Measurements from ENCODE around the gene COL11A2.
"Not testable (repeated sequence)": the region's sequence is repeated elsewhere in the genome, so short reads cannot be mapped to it uniquely, and the experiment has no call there.

Gene COL11A2

GRCh38 chr6:33192105-33192646, at the start of gene COL11A2:
TSS of gene COL11A2 (minus strand) at chr6:33192467. CDS start at chr6:33192240, 227 bp downstream.
- no peak for DNase-seq

- no peak for DNase-seq
Observed at GRCh38 chr6:33241968-33242367, 49.7 kb upstream of the COL11A2 start.

GRCh38 chr6:33237741-33238140, 45.5 kb upstream of the COL11A2 start:
- DNase-seq, result no peak

DNA sequence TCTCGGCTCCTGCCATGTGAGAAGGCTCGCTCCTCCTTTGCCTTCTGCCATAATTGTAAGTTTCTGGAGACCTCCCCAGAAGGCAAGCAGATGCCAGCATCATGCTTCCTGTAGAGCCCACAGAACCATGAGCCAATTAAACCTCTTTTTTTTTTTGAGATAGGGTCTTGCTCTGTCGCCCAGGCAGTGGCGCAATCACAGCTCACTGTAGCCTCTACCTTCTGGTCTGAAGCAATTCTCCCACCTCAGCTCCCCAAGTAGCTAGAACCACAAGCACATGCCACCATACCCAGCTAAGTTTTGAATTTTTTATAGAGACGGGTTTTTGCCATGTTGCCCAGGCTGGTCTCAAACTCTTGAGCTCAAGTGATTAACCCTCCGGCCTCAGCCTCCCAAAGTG, 44.6 kb upstream of the COL11A2 start:
- DNase-seq, result no peak

- no peak for DNase-seq
Observed at GRCh38 chr6:33236328-33236727, 44.1 kb upstream of the COL11A2 start.

GRCh38 chr6:33235221-33235634, 43.0 kb upstream of the COL11A2 start:
- no peak for DNase-seq

DNA sequence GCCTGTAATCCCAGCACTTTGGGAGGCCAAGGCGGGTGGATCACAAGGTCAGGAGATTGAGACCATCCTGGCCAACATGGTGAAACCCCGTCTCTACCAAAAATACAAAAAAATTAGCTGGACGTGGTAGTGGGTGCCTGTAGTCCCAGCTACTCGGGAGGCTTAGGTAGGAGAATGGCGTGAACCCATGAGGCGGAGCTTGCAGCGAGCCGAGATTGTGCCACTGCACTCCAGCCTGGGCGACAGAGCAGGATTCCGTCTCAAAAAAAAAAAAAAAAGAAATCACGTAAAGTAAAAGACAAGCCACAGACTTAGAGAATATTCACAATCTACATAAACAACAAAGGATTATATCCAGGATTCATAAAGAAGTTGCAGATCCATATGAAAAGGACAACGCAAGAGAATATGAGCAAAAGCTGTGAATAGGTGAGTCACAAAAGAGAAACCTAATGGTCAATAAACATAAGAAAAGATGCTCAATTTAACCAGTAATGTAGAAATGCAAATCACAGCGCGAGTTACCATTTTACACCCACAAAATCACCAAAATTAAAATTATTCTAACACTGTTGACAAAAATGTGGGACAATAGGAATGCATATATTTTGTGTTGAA, 34.3 kb upstream of the COL11A2 start:
- DNase-seq, result not testable (repeated sequence)

GRCh38 chr6:33217681-33218080, 25.4 kb upstream of the COL11A2 start:
- no peak for DNase-seq

- DNase-seq, result no peak
Observed at GRCh38 chr6:33217246-33217645, 25.0 kb upstream of the COL11A2 start.

- no peak for DNase-seq
Observed at GRCh38 chr6:33216117-33216649, 23.9 kb upstream of the COL11A2 start.

- DNase-seq, result no peak
Observed at GRCh38 chr6:33215271-33216116, 23.2 kb upstream of the COL11A2 start.

GRCh38 chr6:33213989-33214335, 21.7 kb upstream of the COL11A2 start:
- no peak for DNase-seq

DNA sequence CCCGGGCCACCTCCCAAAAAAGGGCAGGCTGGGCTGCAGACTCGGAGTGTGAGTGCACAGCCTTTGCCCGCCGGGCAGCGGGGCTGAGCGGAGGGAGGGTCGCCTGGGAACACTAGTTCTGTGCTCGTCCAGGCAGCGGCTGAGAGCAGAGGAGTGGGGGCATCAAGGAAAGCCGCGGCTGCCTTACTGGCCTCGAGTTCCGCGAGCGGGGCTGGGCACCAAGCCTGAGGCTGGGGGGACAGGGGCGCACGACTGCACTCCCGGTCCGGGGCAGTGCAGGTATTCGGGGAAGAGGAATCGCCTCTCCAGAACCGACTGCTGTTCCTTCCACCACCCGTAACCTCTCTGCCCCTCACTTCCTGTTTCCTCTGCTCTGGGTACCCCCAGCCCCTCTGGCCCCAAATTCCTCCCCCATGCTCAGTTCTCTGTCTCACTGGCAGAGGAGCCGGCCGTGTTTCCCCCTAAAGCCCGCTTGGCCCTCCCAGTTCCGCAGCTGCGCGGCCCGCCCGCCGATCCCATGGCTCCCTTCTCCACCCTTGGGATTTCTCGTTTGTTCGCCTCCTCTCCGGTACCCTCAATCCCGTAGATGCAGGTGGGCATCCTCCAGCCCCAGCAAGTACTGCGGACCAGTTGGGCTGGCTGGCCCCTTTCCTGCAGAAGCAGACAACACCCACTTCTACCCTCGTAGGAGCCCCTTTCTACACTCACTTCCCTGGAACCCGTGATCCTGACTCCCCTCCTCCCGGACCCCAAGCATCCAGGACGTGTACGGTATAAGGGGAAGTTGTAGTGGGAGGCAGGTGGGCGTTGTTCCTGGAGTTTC, 21.1 kb upstream of the COL11A2 start:
- no peak for DNase-seq

GRCh38 chr6:33212857-33213165, 20.5 kb upstream of the COL11A2 start:
- no peak for DNase-seq

DNA sequence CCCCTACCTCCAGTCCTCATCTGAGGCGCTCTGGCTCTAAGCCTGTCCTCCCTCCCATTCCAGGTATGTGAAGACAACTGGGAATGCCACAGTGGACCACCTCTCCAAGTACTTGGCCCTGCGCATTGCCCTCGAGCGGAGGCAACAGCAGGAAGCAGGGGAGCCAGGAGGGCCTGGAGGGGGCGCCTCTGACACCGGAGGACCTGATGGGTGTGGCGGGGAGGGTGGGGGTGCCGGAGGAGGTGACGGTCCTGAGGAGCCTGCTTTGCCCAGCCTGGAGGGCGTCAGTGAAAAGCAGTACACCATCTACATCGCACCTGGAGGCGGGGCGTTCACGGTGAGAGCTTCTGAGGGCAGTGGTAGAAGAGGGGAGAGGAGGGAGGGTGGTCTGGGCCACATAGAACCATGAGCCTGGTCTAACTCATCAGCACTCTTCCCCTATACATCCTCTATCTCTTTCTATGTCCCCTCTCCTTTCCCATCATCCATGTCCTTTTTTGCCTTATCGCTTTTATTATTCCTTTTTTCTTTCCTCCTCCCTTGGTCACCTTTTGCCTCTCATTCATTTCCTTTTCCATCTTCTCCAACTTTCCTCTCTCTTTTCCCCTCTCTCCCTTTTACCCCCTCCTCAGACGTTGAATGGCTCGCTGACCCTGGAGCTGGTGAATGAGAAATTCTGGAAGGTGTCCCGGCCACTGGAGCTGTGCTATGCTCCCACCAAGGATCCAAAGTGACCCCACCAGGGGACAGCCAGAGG, 19.6 kb upstream of the COL11A2 start:
- no peak for DNase-seq

DNA sequence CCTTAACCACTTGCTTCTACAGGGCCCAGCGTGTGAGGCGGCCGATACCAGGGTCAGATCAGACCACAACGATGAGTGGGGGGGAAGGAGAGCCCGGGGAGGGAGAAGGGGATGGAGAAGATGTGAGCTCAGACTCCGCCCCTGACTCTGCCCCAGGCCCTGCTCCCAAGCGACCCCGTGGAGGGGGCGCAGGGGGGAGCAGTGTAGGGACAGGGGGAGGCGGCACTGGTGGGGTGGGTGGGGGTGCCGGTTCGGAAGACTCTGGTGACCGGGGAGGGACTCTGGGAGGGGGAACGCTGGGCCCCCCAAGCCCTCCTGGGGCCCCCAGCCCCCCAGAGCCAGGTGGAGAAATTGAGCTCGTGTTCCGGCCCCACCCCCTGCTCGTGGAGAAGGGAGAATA, 18.9 kb upstream of the COL11A2 start:
- DNase-seq, result no peak

GRCh38 chr6:33209856-33210255, 17.6 kb upstream of the COL11A2 start:
- DNase-seq, result no peak

- DNase-seq, result peak; percentile 63
Observed at GRCh38 chr6:33208091-33208967, 16.1 kb upstream of the COL11A2 start, which contains the start of gene RING1. TSS of gene RING1 (plus strand) at chr6:33208500. CDS start at chr6:33208823, 323 bp downstream.

GRCh38 chr6:33207552-33208090, 15.4 kb upstream of the COL11A2 start:
- DNase-seq, result no peak

DNA sequence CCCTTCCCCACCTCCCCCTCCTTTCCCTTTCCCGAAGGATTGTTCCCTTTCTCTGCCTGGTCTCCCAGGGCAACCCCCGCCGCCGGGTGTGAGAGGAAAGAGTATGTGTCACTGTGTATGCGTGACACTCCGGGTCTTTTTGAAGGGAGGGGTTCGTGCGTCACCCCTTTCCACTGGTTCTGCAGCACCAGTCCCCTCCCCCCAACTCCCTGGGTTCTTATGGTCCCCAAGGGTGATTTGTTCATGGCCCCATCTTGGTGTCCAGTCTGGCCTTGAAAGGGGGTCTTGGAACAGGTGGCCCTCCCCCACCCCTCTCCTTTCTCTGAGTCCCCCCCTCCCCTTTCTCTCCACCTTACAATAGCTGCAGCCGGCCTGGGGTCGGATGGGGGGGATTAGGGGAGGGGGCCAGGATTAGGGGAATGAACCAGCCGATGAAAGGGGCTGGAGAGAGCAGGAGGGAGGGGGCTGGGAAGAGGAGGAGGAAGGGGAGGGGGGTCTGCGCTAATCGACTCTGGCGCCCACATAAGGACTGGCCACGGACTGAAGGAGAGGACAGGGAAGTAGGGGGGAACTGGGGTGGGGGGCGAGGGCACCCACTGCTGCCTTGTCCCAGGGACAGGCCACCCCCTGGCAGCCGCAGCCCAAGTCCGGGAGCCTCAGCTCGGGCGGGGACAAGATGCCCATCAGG, 14.7 kb upstream of the COL11A2 start:
- DNase-seq, result no peak

Measured in GOT3 (cell line).